SK-N-MC (cell line): ENCODE measurements around the gene ZFAND3.

ENCODE experiments used
- EZH2 ChIP-seq: fragments of 200-600 bp; sonication (generic); IDR thresholded peaks from one replicate; pipeline ENCODE4 v1.6.1; 2017; ENCODE audit warnings: antibody characterized with exemption
- FOXP2 ChIP-seq: optimal IDR thresholded peaks from 2 replicates; pipeline ENCODE3; 2011; ENCODE audit warnings: mild to moderate bottlenecking, moderate library complexity; ENCODE audit not compliant: insufficient read depth; ENCODE audit errors: extremely low read length, control extremely low read depth
- POLR2AphosphoS5 ChIP-seq: IDR thresholded peaks from 2 replicates; pipeline ENCODE4 v1.6.1; 2012; ENCODE audit warnings: mild to moderate bottlenecking, low read depth, low read length, borderline replicate concordance

- TF ChIP-seq POLR2AphosphoS5, result no peak
- no peak for TF ChIP-seq EZH2
- TF ChIP-seq FOXP2, result no peak
These were observed 192.4 kb downstream of the ZFAND3 start for GRCh38 chr6:38011937-38012336.
